Ishikawa (cell line): ENCODE results near the gene CEBPE.

Experiments used
- CEBPB ChIP-seq: IDR thresholded peaks from 2 replicates; pipeline ENCODE4 v1.6.1; 2012
- CREB1 ChIP-seq: IDR thresholded peaks from 2 replicates; pipeline ENCODE4 v1.6.1; 2012; ENCODE audit warnings: low read depth
- EGR1 ChIP-seq: IDR thresholded peaks from 2 replicates; pipeline ENCODE4 v1.6.1; 2012
- EP300 ChIP-seq: IDR thresholded peaks from 2 replicates; pipeline ENCODE4 v1.6.1; 2012; ENCODE audit warnings: borderline replicate concordance
- FOXM1 ChIP-seq: IDR thresholded peaks from 2 replicates; pipeline ENCODE4 v1.6.1; 2012; ENCODE audit warnings: low read depth, borderline replicate concordance
- MAX ChIP-seq: IDR thresholded peaks from 2 replicates; pipeline ENCODE4 v1.6.1; 2012
- NFIC ChIP-seq: IDR thresholded peaks from 2 replicates; pipeline ENCODE4 v1.6.1; 2012
- RAD21 ChIP-seq: IDR thresholded peaks from 2 replicates; pipeline ENCODE4 v1.6.1; 2012; ENCODE audit warnings: low read depth
- REST ChIP-seq: IDR thresholded peaks from 2 replicates; pipeline ENCODE4 v1.6.1; 2012; ENCODE audit warnings: low read depth, mild to moderate bottlenecking
- TAF1 ChIP-seq: IDR thresholded peaks from 2 replicates; pipeline ENCODE4 v1.6.1; 2012; ENCODE audit warnings: low read depth, mild to moderate bottlenecking
- TCF12 ChIP-seq: IDR thresholded peaks from 2 replicates; pipeline ENCODE4 v1.6.1; 2012; ENCODE audit warnings: low read depth
- TEAD4 ChIP-seq: IDR thresholded peaks from 2 replicates; pipeline ENCODE4 v1.6.1; 2012
- USF1 ChIP-seq: IDR thresholded peaks from 2 replicates; pipeline ENCODE4 v1.6.1; 2012
- YY1 ChIP-seq: IDR thresholded peaks from 2 replicates; pipeline ENCODE4 v1.6.1; 2012; ENCODE audit warnings: low read depth
- ZBTB7A ChIP-seq: IDR thresholded peaks from 2 replicates; pipeline ENCODE4 v1.6.1; 2012; ENCODE audit warnings: low read depth

CEBPE gene

GRCh38 chr14:23114120-23114458 is 5.0 kb downstream of the CEBPE start:
- no peak for TF ChIP-seq TEAD4
- no peak for TF ChIP-seq CREB1

GRCh38 chr14:23113431-23114119 is 5.5 kb downstream of the CEBPE start:
- TF ChIP-seq YY1, result no peak
- TF ChIP-seq ZBTB7A, result no peak
- TF ChIP-seq REST, result no peak
- no peak for TF ChIP-seq TAF1
- TF ChIP-seq NFIC, result no peak
- no peak for TF ChIP-seq RAD21
- TF ChIP-seq FOXM1, result no peak
- no peak for TF ChIP-seq MAX
- TF ChIP-seq EP300, result no peak
- TF ChIP-seq CEBPB, result no peak
- no peak for TF ChIP-seq CREB1
- no peak for TF ChIP-seq TCF12
- no peak for TF ChIP-seq USF1

GRCh38 chr14:23112359-23113178 is 6.5 kb downstream of the CEBPE start:
- TF ChIP-seq NFIC, result no peak
- TF ChIP-seq ZBTB7A, result no peak

- TF ChIP-seq NFIC, result no peak
- TF ChIP-seq USF1, result no peak
These were observed 8.3 kb downstream of the CEBPE start for GRCh38 chr14:23110579-23111365.

- TF ChIP-seq RAD21, result no peak
- no peak for TF ChIP-seq EGR1
- TF ChIP-seq NFIC, result no peak
- TF ChIP-seq CEBPB, result no peak
- TF ChIP-seq TCF12, result no peak
- no peak for TF ChIP-seq EP300
- no peak for TF ChIP-seq ZBTB7A
- TF ChIP-seq CREB1, result no peak
- no peak for TF ChIP-seq REST
These were observed 9.3 kb downstream of the CEBPE start for GRCh38 chr14:23109769-23110168.

GRCh38 chr14:23106747-23107045 is 12.4 kb downstream of the CEBPE start:
- TF ChIP-seq CEBPB (no peak), MAX (no peak), REST (no peak), TCF12 (no peak), ZBTB7A (no peak)
